Liver (tissue), 3 donors: ENCODE results near the gene THRB.

Source experiments
- EGR1 ChIP-seq, 2 donors: IDR thresholded peaks; 2 replicates each; pipeline ENCODE4 v1.6.1; 2016 to 2018; ENCODE audit warnings: antibody characterized with exemption in 2 of 2, low read depth in 2 of 2
- TAF1 ChIP-seq: conservative IDR thresholded peaks from 2 replicates; pipeline ENCODE4 v1.6.1; 2016; ENCODE audit warnings: antibody characterized with exemption, mild to moderate bottlenecking
- TF ChIP-seq, protein P1 (sequence below): fragments of 150-350 bp; IDR thresholded peaks from 2 replicates; pipeline ENCODE4 v1.5.1; 2017; ENCODE audit warnings: improper control_type of control experiment, low read depth, low read length; ENCODE audit not compliant: missing input control
- donor health status: healthy.
- donor health status: healthy.

DNA sequence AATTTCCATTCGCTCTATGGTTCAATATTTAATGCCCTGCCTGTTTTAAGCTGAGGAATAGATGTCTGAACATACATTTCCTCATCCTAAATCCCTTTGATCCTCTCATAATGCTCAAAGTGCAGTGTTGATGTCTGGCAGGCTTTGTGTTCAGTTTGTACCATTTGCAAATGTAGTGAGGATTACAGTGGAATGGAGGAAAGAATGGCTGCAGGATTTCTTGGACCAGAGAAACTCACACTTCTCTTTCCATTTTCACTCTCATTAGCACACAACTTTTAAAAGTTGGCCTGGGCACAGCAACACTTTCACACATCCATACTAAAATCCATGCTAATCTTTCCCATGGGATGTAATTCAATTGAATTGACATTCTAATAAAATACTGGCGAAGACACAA, 28.6 kb upstream of the THRB start:
- TF ChIP-seq, protein P1, sequence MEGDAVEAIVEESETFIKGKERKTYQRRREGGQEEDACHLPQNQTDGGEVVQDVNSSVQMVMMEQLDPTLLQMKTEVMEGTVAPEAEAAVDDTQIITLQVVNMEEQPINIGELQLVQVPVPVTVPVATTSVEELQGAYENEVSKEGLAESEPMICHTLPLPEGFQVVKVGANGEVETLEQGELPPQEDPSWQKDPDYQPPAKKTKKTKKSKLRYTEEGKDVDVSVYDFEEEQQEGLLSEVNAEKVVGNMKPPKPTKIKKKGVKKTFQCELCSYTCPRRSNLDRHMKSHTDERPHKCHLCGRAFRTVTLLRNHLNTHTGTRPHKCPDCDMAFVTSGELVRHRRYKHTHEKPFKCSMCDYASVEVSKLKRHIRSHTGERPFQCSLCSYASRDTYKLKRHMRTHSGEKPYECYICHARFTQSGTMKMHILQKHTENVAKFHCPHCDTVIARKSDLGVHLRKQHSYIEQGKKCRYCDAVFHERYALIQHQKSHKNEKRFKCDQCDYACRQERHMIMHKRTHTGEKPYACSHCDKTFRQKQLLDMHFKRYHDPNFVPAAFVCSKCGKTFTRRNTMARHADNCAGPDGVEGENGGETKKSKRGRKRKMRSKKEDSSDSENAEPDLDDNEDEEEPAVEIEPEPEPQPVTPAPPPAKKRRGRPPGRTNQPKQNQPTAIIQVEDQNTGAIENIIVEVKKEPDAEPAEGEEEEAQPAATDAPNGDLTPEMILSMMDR = no peak
- TF ChIP-seq EGR1 (IDR thresholded peaks at IDR 0.05; ENCODE audit: low read depth in 2 of 2) = no peak
- no peak for TF ChIP-seq TAF1
